Measurements from ENCODE around the gene PLCG2. TPM values are rescaled to one million over a fixed set of nuclear protein-coding genes. Genes with fewer than 3 reads are reported as not detected.
A peak's percentile ranks its signal among the peaks of the same experiment; 100 is the strongest.

The PLCG2 gene
- total and polyA plus RNA-seq, 2 of the 8 experiments (the other 6 are each of a cell fraction or from before 2014, with no cell fraction given), result 6.1 to 6.9 TPM

- Histone ChIP-seq H3K4me3 (ENCODE audit: extremely low read depth in 1 of 4, insufficient read depth in 2 of 4, low read depth in 3 of 4, low read length in 4 of 4) (no peak overlapping the region), H3K9me3 (ENCODE audit: insufficient read depth in 2 of 2, low read depth in 1 of 2, low read length in 1 of 2) (no peaks in the 10 kb centered on the region), H2AFZ (ENCODE audit: low read length) (no peak overlapping the region), H3K36me3 (ENCODE audit: control insufficient read depth in 2 of 4, insufficient read depth in 4 of 4, low read length in 3 of 4) (no peaks in the 10 kb centered on the region), H4K20me1 (replicated peaks in 1 of 2; ENCODE audit: control insufficient read depth in 1 of 2, insufficient read depth in 2 of 2, low read length in 2 of 2) (no peaks in the 10 kb centered on the region), H3K56ac (replicated peaks; ENCODE audit: insufficient read length, low read depth, low read length) (no peak overlapping the region), H4K91ac (replicated peaks; ENCODE audit: insufficient read length, low read length) (no peak overlapping the region), H3K18ac (ENCODE audit: extremely low read depth, low read length) (no peak overlapping the region), H2BK120ac (replicated peaks; ENCODE audit: low read depth, low read length) (no peak overlapping the region), H2BK12ac (ENCODE audit: low read depth, low read length) (no peak overlapping the region), H4K5ac (ENCODE audit: insufficient read length, low read depth, low read length) (no peak overlapping the region), H3K9ac (replicated peaks in 1 of 4; ENCODE audit: extremely low read depth in 1 of 4, low read depth in 3 of 4, low read length in 3 of 4) (no peak overlapping the region), H3K14ac (ENCODE audit: insufficient read length) (no peak overlapping the region), H2BK20ac (ENCODE audit: low read length) (no peak overlapping the region), H3K79me2 (ENCODE audit: control insufficient read depth in 1 of 2, insufficient read depth in 2 of 2, low read length in 2 of 2) (no peaks in the 10 kb centered on the region), H3K23ac (ENCODE audit: insufficient read length) (no peak overlapping the region), H3K4me1 (replicated peaks in 1 of 4; ENCODE audit: control insufficient read depth in 3 of 4, insufficient read depth in 4 of 4, low read length in 3 of 4) (peaks cover 0 to 3% (median 1%) of the 10 kb centered on the region in 4 experiments; a peak in 1 of 7 replicates), H3K27me3 (replicated peaks in 1 of 4; ENCODE audit: control insufficient read depth in 3 of 4, extremely low read depth in 1 of 4, insufficient read depth in 3 of 4, low read length in 3 of 4) (no peaks in the 10 kb centered on the region), H2BK5ac (ENCODE audit: low read depth, low read length) (no peak overlapping the region), H3K4me2 (ENCODE audit: insufficient read depth in 1 of 2, low read depth in 2 of 2, low read length in 2 of 2) (no peak overlapping the region), H2AK5ac (ENCODE audit: low read depth, low read length) (no peak overlapping the region), H3K23me2 (ENCODE audit: low read depth, low read length) (no peaks in the 10 kb centered on the region), H3K79me1 (ENCODE audit: low read depth, low read length) (no peaks in the 10 kb centered on the region), H3K27ac (ENCODE audit: low read depth, low read length) (no peak overlapping the region), H2BK15ac (ENCODE audit: low read length) (no peak overlapping the region), H3K4ac (replicated peaks; ENCODE audit: insufficient read length, low read depth, low read length) (no peak overlapping the region), H4K8ac (ENCODE audit: extremely low read depth, insufficient read depth, low read length) (no peak overlapping the region)
- CTCF ChIA-PET (ENCODE audit: partially characterized antibody), result interaction anchor here (0.6 to 12.3 kb wide), 25 partner anchors 7 to 358 kb away, joined by 3 to 138 read pairs (median 3); no protein-coding TSS in a partner anchor
- POLR2A ChIA-PET (ENCODE audit: partially characterized antibody), result no interaction called here
- WGBS, 2 experiments (ENCODE audit: extremely low coverage in 1 of 2, insufficient coverage in 1 of 2, insufficient read length in 1 of 2, insufficient replicate concordance in 2 of 2, low coverage in 1 of 2, low lambda C conversion rate in 2 of 2, missing lambda C conversion rate in 1 of 2), result 33% methylated on average over 9 of the region's 9 CpGs; no CpG with 5 or more reads in 1 of the 2 experiments
- peak; percentile 62 for FAIRE-seq
- DNase-seq (ENCODE audit: low read depth in 1 of 2, low spot score in 2 of 2), result peak; percentile 36 to 77
- TF ChIP-seq CTCF (IDR thresholded peaks at IDR 0.05; ENCODE audit: control extremely low read depth in 1 of 3, insufficient read depth in 1 of 3, low read depth in 1 of 3, low read length in 3 of 3) (peak; percentile 58 to 77 (median 75)), CREB1 (IDR thresholded peaks at IDR 0.05) (peak; percentile 48; the same call in 1 of the 2 replicates), HDAC2 (IDR thresholded peaks at IDR 0.05; ENCODE audit: borderline replicate concordance in 1 of 2, low read depth in 2 of 2, low read length in 2 of 2) (no peak), RAD21 (IDR thresholded peaks at IDR 0.05 in 1 of 2, conservative IDR thresholded peaks at IDR 0.05 in 1 of 2; ENCODE audit: low read depth in 2 of 2, low read length in 2 of 2) (peak; percentile 60 to 71), TBP (IDR thresholded peaks at IDR 0.05; ENCODE audit: low read depth, low read length) (no peak), PHF8 (conservative IDR thresholded peaks at IDR 0.05; ENCODE audit: low read depth, low read length) (no peak)
Measured at GRCh38 chr16:81885976-81886586, 107.0 kb downstream of the PLCG2 start.
